Activated CD8-positive, alpha-beta memory T cell treated with anti-CD3 and anti-CD28 coated beads for 48 hours (primary cell): ENCODE results near the gene AUTS2.
"Not testable (repeated sequence)": the region's sequence is repeated elsewhere in the genome, so short reads cannot be mapped to it uniquely, and the experiment has no call there.

Source experiments
- DNase-seq, 3 experiments: peaks; one replicate each; pipeline ENCODE4 v3.0.0-alpha.2; 2020; ENCODE audit warnings: low read depth in 2 of 3, low spot score in 2 of 3

Gene AUTS2

GRCh38 chr7:70822490-70822889 lies 1224.2 kb downstream of the AUTS2 start:
- DNase-seq = not testable (repeated sequence)

GRCh38 chr7:70829221-70830059 lies 1231.2 kb downstream of the AUTS2 start:
- peak; percentile 22 to 28 (median 27) for DNase-seq

- no peak for DNase-seq
Observed at GRCh38 chr7:70830060-70830395, 1231.8 kb downstream of the AUTS2 start.

- DNase-seq = no peak
Observed at GRCh38 chr7:70830426-70830825, 1232.2 kb downstream of the AUTS2 start.

GRCh38 chr7:70833726-70834125 lies 1235.5 kb downstream of the AUTS2 start:
- no peak for DNase-seq

- no peak for DNase-seq
Observed at GRCh38 chr7:70834424-70834823, 1236.1 kb downstream of the AUTS2 start.

- DNase-seq = no peak
Observed at GRCh38 chr7:70835658-70836057, 1237.4 kb downstream of the AUTS2 start.

GRCh38 chr7:70836279-70836678 lies 1238.0 kb downstream of the AUTS2 start:
- no peak for DNase-seq

GRCh38 chr7:70836946-70837345 lies 1238.7 kb downstream of the AUTS2 start:
- no peak for DNase-seq

- DNase-seq = no peak
Observed at GRCh38 chr7:70837589-70837988, 1239.3 kb downstream of the AUTS2 start.

GRCh38 chr7:70838292-70838907 lies 1240.1 kb downstream of the AUTS2 start:
- DNase-seq = no peak
